K562 (cell line): Measurements from ENCODE around the gene SUPT5H.

ENCODE experiments used
- BMI1 ChIP-seq: fragments of 150-350 bp; IDR thresholded peaks from 2 replicates; pipeline ENCODE4 v1.6.1; 2014; ENCODE audit warnings: low read length
- CTCF ChIP-seq, 3 experiments: IDR thresholded peaks in 2 of 3; conservative IDR thresholded peaks in 1 of 3; 2 replicates each; pipeline ENCODE4 v1.5.1; 2011 to 2012; ENCODE audit warnings: low read length in 3 of 3, mild to moderate bottlenecking in 3 of 3, control low read depth in 2 of 3, improper control_type of control experiment in 1 of 3, inconsistent platforms in 1 of 3, low read depth in 1 of 3, mixed read lengths in 1 of 3, moderate library complexity in 1 of 3; ENCODE audit not compliant: insufficient read depth in 2 of 3
- EZH2 ChIP-seq: IDR thresholded peaks from 2 replicates; pipeline ENCODE4 v1.6.1; 2012; ENCODE audit warnings: low read depth, mild to moderate bottlenecking, inconsistent platforms, low read length, borderline replicate concordance
- HDAC6 ChIP-seq: IDR thresholded peaks from 2 replicates; pipeline ENCODE4 v1.6.1; 2012; ENCODE audit warnings: low read depth, mild to moderate bottlenecking, control low read depth, inconsistent platforms, low read length, moderate library complexity
- KDM5B ChIP-seq: fragments of 200-600 bp; sonication (generic); IDR thresholded peaks from 2 replicates; pipeline ENCODE4 v1.6.1; 2012; ENCODE audit warnings: low read depth, mild to moderate bottlenecking, moderate library complexity, low read length, control low read depth, inconsistent platforms; ENCODE audit not compliant: insufficient replicate concordance
- MAFK ChIP-seq: IDR thresholded peaks from 2 replicates; pipeline ENCODE4 v1.6.1; 2011; ENCODE audit warnings: low read length, improper control_type of control experiment
- MIER1 ChIP-seq: fragments of 450-650 bp; IDR thresholded peaks from 2 replicates; pipeline ENCODE4 v1.6.1; 2016; ENCODE audit warnings: antibody characterized with exemption, mild to moderate bottlenecking, low read depth
- POLR2A ChIP-seq: fragments of 450-650 bp; conservative IDR thresholded peaks from 2 replicates; pipeline ENCODE4 v1.6.1; 2016
- RAD21 ChIP-seq, 2 experiments: fragments of 250-450 bp in 1 of 2; fragments of 450-650 bp in 1 of 2; sonication (Bioruptor Pico) in 1 of 2; formaldehyde crosslinking in 1 of 2; IDR thresholded peaks in 1 of 2; conservative IDR thresholded peaks in 1 of 2; 2 replicates each; pipeline versions ENCODE4 v1.4.0 to v1.8.0; 2020 to 2022; ENCODE audit warnings: mild to moderate bottlenecking in 2 of 2, moderate library complexity in 1 of 2
- SMC3 ChIP-seq: conservative IDR thresholded peaks from 2 replicates; pipeline ENCODE4 v1.6.1; 2011; ENCODE audit warnings: low read depth, low read length, improper control_type of control experiment; ENCODE audit not compliant: insufficient read depth
- ZNF197 ChIP-seq: fragments of 200-800 bp; sonication (Bioruptor generic); IDR thresholded peaks from 2 replicates; pipeline ENCODE4 v1.6.1; 2016; ENCODE audit warnings: low read depth, missing genetic modification characterization, missing compliant biosample characterization
- ZNF24 ChIP-seq: fragments of 450-650 bp; IDR thresholded peaks from 2 replicates; pipeline ENCODE4 v1.6.1; 2016

- no peak for TF ChIP-seq MIER1
- TF ChIP-seq ZNF197 (CRISPR knock-in tag), result no peak
- no peak for TF ChIP-seq ZNF24
- no peak for TF ChIP-seq RAD21 (CRISPR knock-in tag; conservative IDR thresholded peaks at IDR 0.05 in 1 of 2, IDR thresholded peaks at IDR 0.05 in 1 of 2)
- TF ChIP-seq CTCF (IDR thresholded peaks at IDR 0.05 in 2 of 3, conservative IDR thresholded peaks at IDR 0.05 in 1 of 3; ENCODE audit: insufficient read depth in 2 of 3, low read depth in 1 of 3, low read length in 3 of 3), result no peak
- no peak for TF ChIP-seq EZH2
- TF ChIP-seq BMI1, result no peak
- no peak for TF ChIP-seq MAFK
- no peak for TF ChIP-seq HDAC6
- TF ChIP-seq SMC3, result no peak
- no peak for TF ChIP-seq POLR2A
- no peak for TF ChIP-seq KDM5B
Observed at GRCh38 chr19:39518458-39518857, 73.1 kb downstream of the SUPT5H start.
